Muscle of leg (tissue), 9 donors: ENCODE results near the gene PRKG1. TPM values are rescaled to one million over a fixed set of nuclear protein-coding genes. Genes with fewer than 3 reads are reported as not detected.

ENCODE experiments used
- polyA plus RNA-seq, 8 donors: library from polyadenylated mRNA; unstranded; fragments of 120-200 nt; gene quantifications; one replicate each; pipeline versions ENCODE4 v1.2.1 to v1.2.3, GENCODE V29; 2013; ENCODE audit warnings: inconsistent platforms in 1 of 8, low replicate concordance in 1 of 8; ENCODE audit not compliant: insufficient read length in 8 of 8, insufficient read depth in 1 of 8
- total RNA-seq: library from RNA; stranded (reverse); fragments of 120-200 nt; gene quantifications from one replicate; pipeline ENCODE4 v1.2.4, GENCODE V29; 2013

The PRKG1 gene
- total and polyA plus RNA-seq, 9 donors = 23.3 to 59.2 (median 50.3) TPM

Other genes with a start within 250 kb of the PRKG1 start
- not detected for gene A1CF, start 188.9 kb upstream of the PRKG1 start, total RNA-seq
- gene A1CF, start 188.9 kb upstream of the PRKG1 start, polyA plus RNA-seq = 1 to 10 TPM in 1 of 8 donors, under 1 TPM in 4, not detected in 3; 0.01 to 2.4 (median 0.11) TPM